GM12878 (cell line): ENCODE results near the gene ZBTB33. TPM values are rescaled to one million over a fixed set of nuclear protein-coding genes. Genes with fewer than 3 reads are reported as not detected.

Experiments
- ATAC-seq: fragments of 200-7000 bp; cut with Tn5 transposase; 3 replicates; pipeline ENCODE4 v1.9.1; 2020; ENCODE audit warnings: mild to moderate bottlenecking, moderate library complexity
- BruUV-seq: library from RNA; stranded (reverse); fragments of 400-500 nt; replicated peaks from 2 replicates; lab custom pipeline; 2021; lab: Mats Ljungman, UMichigan
- CTCF ChIA-PET: fragments of 300-600 bp; sonication (Branson Sonifier 250); formaldehyde crosslinking; extraction: SDS; loops from one replicate; lab custom pipeline; 2021; ENCODE audit warnings: inconsistent platforms; lab: Yijun Ruan, JAX
- POLR2A ChIA-PET: fragments of 350-600 bp; formaldehyde crosslinking; extraction: SDS; loops from one replicate; lab custom pipeline; 2021; ENCODE audit warnings: inconsistent platforms; lab: Charles Lee
- RAD21 ChIA-PET: fragments of 300-600 bp; sonication (Branson Sonifier 250); formaldehyde crosslinking; loops from one replicate; lab custom pipeline; 2023; ENCODE audit warnings: antibody characterized with exemption; ENCODE audit not compliant: unreplicated experiment; lab: Charles Lee
- SMC1A ChIA-PET: fragments of 300-600 bp; sonication (Branson Sonifier 250); formaldehyde crosslinking; loops from one replicate; lab custom pipeline; 2023; ENCODE audit not compliant: unreplicated experiment, uncharacterized antibody; lab: Charles Lee
- DNase-seq: peaks from one replicate; pipeline ENCODE4 v3.0.0-alpha.2; 2011; ENCODE audit warnings: low read depth, low spot score
- FAIRE-seq: peaks from 3 replicates; lab custom pipeline; 2011; peaks lifted over from hg19 to GRCh38; lab: Jason Lieb, UNC
- H2AFZ ChIP-seq: 2 replicates; pipeline ENCODE4 v1.6.0; 2011; ENCODE audit warnings: low read depth, low read length, control low read depth; ENCODE audit not compliant: control insufficient read depth
- H3K27ac ChIP-seq: 2 replicates; pipeline ENCODE4 v1.5.1; 2011; ENCODE audit warnings: control low read depth; ENCODE audit not compliant: control insufficient read depth, insufficient read depth
- H3K27me3 ChIP-seq, 2 experiments: replicated peaks in 1 of 2; 2 replicates each; pipeline versions ENCODE4 v1.6.0 to v1.6.1; 2011; ENCODE audit warnings: low read length in 1 of 2; ENCODE audit not compliant: control insufficient read depth in 2 of 2, insufficient read depth in 2 of 2
- H3K36me3 ChIP-seq, 2 experiments: 2 replicates each; pipeline ENCODE4 v1.5.1; 2011; ENCODE audit warnings: low read length in 1 of 2; ENCODE audit not compliant: control insufficient read depth in 2 of 2, insufficient read depth in 2 of 2
- H3K4me1 ChIP-seq: 2 replicates; pipeline ENCODE4 v1.6.1; 2011; ENCODE audit warnings: mild to moderate bottlenecking, low read length, moderate library complexity, mixed read lengths; ENCODE audit not compliant: control insufficient read depth, insufficient read depth
- H3K4me2 ChIP-seq: 2 replicates; pipeline ENCODE4 v1.6.0; 2011; ENCODE audit warnings: control low read depth; ENCODE audit not compliant: control insufficient read depth, insufficient read depth
- H3K4me3 ChIP-seq: fragments of 200-600 bp; sonication (generic); 2 replicates; pipeline ENCODE4 v1.5.1; 2016
- H3K79me2 ChIP-seq: 2 replicates; pipeline ENCODE4 v1.6.0; 2011; ENCODE audit warnings: low read length; ENCODE audit not compliant: control insufficient read depth, insufficient read depth
- H3K9ac ChIP-seq: 2 replicates; pipeline ENCODE4 v1.8.0; 2011; ENCODE audit warnings: low read length, control low read depth, mixed read lengths; ENCODE audit not compliant: control insufficient read depth, insufficient read depth
- H3K9me3 ChIP-seq: replicated peaks from 3 replicates; pipeline ENCODE4 v1.5.1; 2011; ENCODE audit warnings: mild to moderate bottlenecking, low read length; ENCODE audit not compliant: control insufficient read depth, insufficient read depth
- H4K20me1 ChIP-seq: 2 replicates; pipeline ENCODE4 v1.6.0; 2011; ENCODE audit not compliant: control insufficient read depth, insufficient read depth
- DPF2 ChIP-seq: fragments of 450-650 bp; IDR thresholded peaks from 2 replicates; pipeline ENCODE4 v1.6.1; 2017; ENCODE audit warnings: mild to moderate bottlenecking
- E4F1 ChIP-seq: fragments of 450-650 bp; IDR thresholded peaks from 2 replicates; pipeline ENCODE4 v1.6.1; 2018; ENCODE audit warnings: borderline replicate concordance, mild to moderate bottlenecking; ENCODE audit not compliant: partially characterized antibody
- ZNF274 ChIP-seq: IDR thresholded peaks from one replicate; pipeline ENCODE4 v1.8.0; 2011; ENCODE audit not compliant: insufficient read length, insufficient read depth
- WGBS: methylation state at CpG from one replicate; pipeline ENCODE4 v1.1.6; 2016; ENCODE audit warnings: low lambda C conversion rate; ENCODE audit not compliant: insufficient replicate concordance, insufficient coverage; ENCODE audit errors: missing lambda C conversion rate; 5-methylcytosine and 5-hydroxymethylcytosine counted together
- in situ Hi-C: fragments of 300-500 bp; cut with MboI; formaldehyde crosslinking; loops from 9 replicates; pipeline ENCODE4 v1.14.3; 2018; ENCODE audit warnings: mixed read lengths
- intact Hi-C: fragments of 100-400 bp; cut with micrococcal nuclease; formaldehyde crosslinking; loops from one replicate; pipeline ENCODE4 v1.14.2; 2022; ENCODE audit not compliant: unreplicated experiment
- polyA plus RNA-seq, 11 experiments: library from polyadenylated mRNA; depleted of rRNA in 4 of 11; unstranded in 6 of 11; stranded (reverse) in 5 of 11; fragments of >200 nt; fragmentation: Nextera tagmentation in 4 of 11; fragmentation: Illumina TruSeq in 1 of 11; extraction: Ambion mirVana in 4 of 11; extraction: Trizol in 1 of 11; gene quantifications; 1 replicate in 1 of 11; 2 replicates in 10 of 11; pipeline versions ENCODE4 v1.2.1 to v1.2.3, GENCODE V29; 2011 to 2016; ENCODE audit warnings: inconsistent platforms in 2 of 11, missing spikeins in 2 of 11, low read depth in 1 of 11
- total RNA-seq, 4 experiments: library from RNA; depleted of rRNA in 3 of 4; stranded (reverse); fragments of >200 nt in 3 of 4; fragmentation: Illumina TruSeq in 1 of 4; extraction: Trizol in 1 of 4; gene quantifications; 2 replicates each; pipeline versions ENCODE4 v1.2.1 to v1.2.3, GENCODE V29; 2013 to 2021
- TF ChIP-seq, protein P1 (sequence below): fragments of 450-650 bp; formaldehyde crosslinking; IDR thresholded peaks from 2 replicates; pipeline ENCODE4 v1.4.0; 2020; ENCODE audit warnings: mild to moderate bottlenecking, moderate library complexity

The ZBTB33 gene
- total and polyA plus RNA-seq, 10 of the 15 experiments (the other 5 are each of a cell fraction or from before 2014, with no cell fraction given) = 5.2 to 26.3 (median 18.3) TPM

DNA sequence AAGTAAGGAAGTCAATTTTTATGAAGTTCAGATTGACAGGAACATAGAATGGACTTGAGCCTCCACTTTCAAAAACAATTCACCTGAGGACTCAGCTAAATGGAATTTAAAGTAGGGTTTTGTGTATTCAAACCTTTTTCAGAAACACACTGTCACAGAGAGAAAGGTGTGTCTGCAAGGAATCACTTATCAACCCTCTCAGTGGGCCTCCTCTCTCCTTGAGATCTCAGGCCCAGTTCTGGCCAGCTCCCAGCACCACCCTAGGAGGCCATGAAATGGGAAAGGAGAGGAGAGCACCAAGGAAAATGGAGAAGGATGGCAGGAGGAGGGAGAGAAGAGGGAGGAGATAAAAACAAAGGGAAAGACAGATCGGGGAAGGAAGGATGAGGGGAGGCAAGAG, 32.1 kb downstream of the ZBTB33 start:
- 0% methylated on average over 1 of the region's 1 CpG for WGBS
- Histone ChIP-seq H3K4me1 (peaks cover 9% of the 10 kb centered on the region), H3K79me2 (no peaks in the 10 kb centered on the region), H3K4me2 (no peak overlapping the region), H3K9me3 (no peaks in the 10 kb centered on the region), H4K20me1 (no peaks in the 10 kb centered on the region), H2AFZ (no peak overlapping the region), H3K4me3 (no peak overlapping the region), H3K9ac (no peak overlapping the region), H3K27ac (no peak overlapping the region), H3K36me3 (no peaks in the 10 kb centered on the region), H3K27me3 (no peaks in the 10 kb centered on the region)
- BruUV-seq = no TSS peak
- ChIA-PET POLR2A (no interaction called here), SMC1A (interaction anchor here (1.1 to 1.7 kb wide), 2 partner anchors 19 to 156 kb away, joined by 3 to 5 read pairs; no protein-coding TSS in a partner anchor), RAD21 (no interaction called here), CTCF (interaction anchor here (0.6 to 1.6 kb wide), 2 partner anchors 17 to 358 kb away, joined by 3 read pairs; no protein-coding TSS in a partner anchor)
- intact Hi-C loops = no loop called here
- DNase-seq (no peak), ATAC-seq (no peak), FAIRE-seq (no peak)
- in situ Hi-C loops = no loop called here
- no peak for TF ChIP-seq ZNF274
- TF ChIP-seq, protein P1, sequence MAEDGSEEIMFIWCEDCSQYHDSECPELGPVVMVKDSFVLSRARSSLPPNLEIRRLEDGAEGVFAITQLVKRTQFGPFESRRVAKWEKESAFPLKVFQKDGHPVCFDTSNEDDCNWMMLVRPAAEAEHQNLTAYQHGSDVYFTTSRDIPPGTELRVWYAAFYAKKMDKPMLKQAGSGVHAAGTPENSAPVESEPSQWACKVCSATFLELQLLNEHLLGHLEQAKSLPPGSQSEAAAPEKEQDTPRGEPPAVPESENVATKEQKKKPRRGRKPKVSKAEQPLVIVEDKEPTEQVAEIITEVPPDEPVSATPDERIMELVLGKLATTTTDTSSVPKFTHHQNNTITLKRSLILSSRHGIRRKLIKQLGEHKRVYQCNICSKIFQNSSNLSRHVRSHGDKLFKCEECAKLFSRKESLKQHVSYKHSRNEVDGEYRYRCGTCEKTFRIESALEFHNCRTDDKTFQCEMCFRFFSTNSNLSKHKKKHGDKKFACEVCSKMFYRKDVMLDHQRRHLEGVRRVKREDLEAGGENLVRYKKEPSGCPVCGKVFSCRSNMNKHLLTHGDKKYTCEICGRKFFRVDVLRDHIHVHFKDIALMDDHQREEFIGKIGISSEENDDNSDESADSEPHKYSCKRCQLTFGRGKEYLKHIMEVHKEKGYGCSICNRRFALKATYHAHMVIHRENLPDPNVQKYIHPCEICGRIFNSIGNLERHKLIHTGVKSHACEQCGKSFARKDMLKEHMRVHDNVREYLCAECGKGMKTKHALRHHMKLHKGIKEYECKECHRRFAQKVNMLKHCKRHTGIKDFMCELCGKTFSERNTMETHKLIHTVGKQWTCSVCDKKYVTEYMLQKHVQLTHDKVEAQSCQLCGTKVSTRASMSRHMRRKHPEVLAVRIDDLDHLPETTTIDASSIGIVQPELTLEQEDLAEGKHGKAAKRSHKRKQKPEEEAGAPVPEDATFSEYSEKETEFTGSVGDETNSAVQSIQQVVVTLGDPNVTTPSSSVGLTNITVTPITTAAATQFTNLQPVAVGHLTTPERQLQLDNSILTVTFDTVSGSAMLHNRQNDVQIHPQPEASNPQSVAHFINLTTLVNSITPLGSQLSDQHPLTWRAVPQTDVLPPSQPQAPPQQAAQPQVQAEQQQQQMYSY = no peak
- TF ChIP-seq DPF2 = no peak
- TF ChIP-seq E4F1 = no peak
